HL-60/S4 (cell line): Measurements from ENCODE around the gene CAMKV.
"Not testable (repeated sequence)": the region's sequence is repeated elsewhere in the genome, so short reads cannot be mapped to it uniquely, and the experiment has no call there.

Experiments
- in situ Hi-C: fragments of 300-500 bp; cut with MboI; formaldehyde crosslinking; loops from 2 replicates; pipeline ENCODE4 v1.14.3; 2022; ENCODE audit warnings: low sequenced_read_pairs

The CAMKV gene

GRCh38 chr3:49856181-49857005 is 13.3 kb downstream of the CAMKV start, which contains the start of gene TRAIP:
Gene TRAIP (minus strand): TSS chr3:49856564. CDS start chr3:49856453, 111 bp downstream.
- in situ Hi-C loops, result no loop called here

- in situ Hi-C loops, result no loop called here
These were observed 14.0 kb downstream of the CAMKV start for GRCh38 chr3:49855662-49856061.

GRCh38 chr3:49845694-49846093 is 24.0 kb downstream of the CAMKV start:
- in situ Hi-C loops, result no loop called here

GRCh38 chr3:49844464-49845183 is 25.1 kb downstream of the CAMKV start:
- in situ Hi-C loops, result no loop called here

- in situ Hi-C loops, result no loop called here
These were observed 26.7 kb downstream of the CAMKV start for GRCh38 chr3:49842843-49843517.

- in situ Hi-C loops, result no loop called here
These were observed 27.9 kb downstream of the CAMKV start for GRCh38 chr3:49841806-49842205.

GRCh38 chr3:49841126-49841696 is 28.5 kb downstream of the CAMKV start:
- in situ Hi-C loops, result no loop called here

GRCh38 chr3:49840388-49840787 is 29.3 kb downstream of the CAMKV start:
- in situ Hi-C loops, result no loop called here

GRCh38 chr3:49839193-49839809 is 30.4 kb downstream of the CAMKV start:
- in situ Hi-C loops, result no loop called here

- in situ Hi-C loops, result no loop called here
These were observed 38.4 kb downstream of the CAMKV start for GRCh38 chr3:49831341-49831740.

- in situ Hi-C loops, result no loop called here
These were observed 43.7 kb downstream of the CAMKV start for GRCh38 chr3:49826016-49826415.

- in situ Hi-C loops, result not testable (repeated sequence)
These were observed 46.6 kb downstream of the CAMKV start for GRCh38 chr3:49823131-49823530.

GRCh38 chr3:49813497-49814174 is 56.1 kb downstream of the CAMKV start, which contains the start of gene UBA7:
Gene UBA7 (minus strand): TSS chr3:49813953. CDS start chr3:49813787, 166 bp downstream.
- in situ Hi-C loops, result no loop called here

GRCh38 chr3:49812916-49813496 is 56.7 kb downstream of the CAMKV start:
- in situ Hi-C loops, result no loop called here
